ENCODE results near the gene ZNF592.

DNA sequence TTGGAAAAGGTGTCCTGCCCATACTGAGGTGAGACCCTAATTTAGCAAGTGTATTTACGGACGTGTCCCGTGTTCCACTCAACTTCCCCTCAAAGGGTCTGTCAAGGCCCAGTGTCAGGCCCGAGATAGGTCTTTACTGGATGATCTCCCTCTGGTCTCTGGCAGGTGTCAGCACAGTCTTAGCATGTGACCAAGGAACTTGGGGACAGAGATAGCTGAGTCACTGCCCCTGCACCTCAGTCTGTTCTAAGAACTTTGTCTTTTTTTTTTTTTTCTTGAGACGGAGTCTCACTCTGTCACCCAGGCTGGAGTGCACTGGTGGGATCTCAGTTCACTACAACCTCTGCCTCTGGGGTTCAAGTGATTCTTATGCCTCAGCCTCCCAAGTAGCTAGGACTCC lies 36.7 kb downstream of the ZNF592 start:
- TF ChIP-seq POLR2AphosphoS5 (IDR thresholded peaks at IDR 0.05; ENCODE audit: low read depth, low read length), result no peak
- TF ChIP-seq POLR2A (IDR thresholded peaks at IDR 0.05; ENCODE audit: low read depth, low read length), result no peak

Measured in GM12892 (cell line).